Adrenal gland (tissue), 12 donors: ENCODE results near the gene CNGB1. TPM values are rescaled to one million over a fixed set of nuclear protein-coding genes. Genes with fewer than 3 reads are reported as not detected.

Experiments
- DNase-seq, 7 donors: peaks; one replicate each; pipeline ENCODE4 v3.0.0-alpha.2; 2019 to 2020
- H3K27ac ChIP-seq, 5 donors: fragments of 200-600 bp; sonication (generic) in 4 of 5; 1 replicate in 3 of 5; 2 replicates in 2 of 5; pipeline versions ENCODE4 v1.5.1 to v1.8.0; 2016 to 2020; ENCODE audit warnings: mild to moderate bottlenecking in 1 of 5
- H3K27me3 ChIP-seq: fragments of 200-600 bp; 2 replicates; pipeline ENCODE4 v1.8.0; 2021
- H3K36me3 ChIP-seq, 2 donors: fragments of 200-600 bp; replicated peaks in 1 of 2; 1 replicate in 1 of 2; 2 replicates in 1 of 2; pipeline versions ENCODE4 v1.5.1 to v1.8.0; 2018 to 2022
- H3K4me1 ChIP-seq, 2 donors: fragments of 200-600 bp; replicated peaks in 1 of 2; 1 replicate in 1 of 2; 2 replicates in 1 of 2; pipeline versions ENCODE4 v1.5.1 to v1.8.0; 2018 to 2021
- H3K4me3 ChIP-seq, 4 donors: fragments of 200-600 bp; sonication (generic) in 3 of 4; one replicate each; pipeline ENCODE4 v1.5.1; 2016 to 2018
- H3K9me3 ChIP-seq, 3 donors: fragments of 200-600 bp; sonication (generic) in 1 of 3; replicated peaks in 1 of 3; 1 replicate in 2 of 3; 2 replicates in 1 of 3; pipeline versions ENCODE4 v1.5.1 to v1.8.0; 2016 to 2021
- POLR2A ChIP-seq, 2 donors: fragments of 450-650 bp; IDR thresholded peaks; one replicate each; pipeline ENCODE4 v1.6.1; 2017; ENCODE audit warnings: antibody characterized with exemption in 2 of 2, mild to moderate bottlenecking in 2 of 2, moderate library complexity in 1 of 2
- WGBS, 4 donors: extraction: QIAGEN DNeasy Blood & Tissue Kit in 2 of 4; methylation state at CpG; one replicate each; pipeline versions ENCODE4 v1.1.5 to v1.1.7; 2013 to 2017; 5-methylcytosine and 5-hydroxymethylcytosine counted together
- intact Hi-C, 2 donors: fragments of 100-400 bp; cut with DNase I; formaldehyde crosslinking; loops; one replicate each; pipeline versions ENCODE4 v1.14.1 to v1.15.0; 2022 to 2023
- polyA plus RNA-seq, 3 donors: library from polyadenylated mRNA; stranded (reverse); fragments of 200-250 nt in 2 of 3; fragments of 350-450 nt in 1 of 3; fragmentation: Illumina TruSeq in 1 of 3; extraction: RNeasy Lipid Tissue Mini Kit (QIAGEN cat#74804) in 1 of 3; gene quantifications; one replicate each; pipeline ENCODE4 v1.2.3, GENCODE V29; 2013 to 2014
- total RNA-seq, 9 donors: library from RNA; depleted of rRNA in 4 of 9; stranded (reverse); fragments of >200 nt in 4 of 9; fragments of 120-200 nt in 1 of 9; fragmentation: NEBNext Ultra II Directional in 1 of 9; extraction: Animal tissue kit (Norgen Biotek cat#: 25700) in 1 of 9; gene quantifications; one replicate each; pipeline versions ENCODE4 v1.1.0 to v1.2.4, GENCODE V29; 2013 to 2023
- TF ChIP-seq, protein P1 (sequence below), 6 experiments: fragments of 450-650 bp in 4 of 6; fragments of 200-600 bp in 2 of 6; sonication (generic) in 1 of 6; IDR thresholded peaks; 1 replicate in 5 of 6; 2 replicates in 1 of 6; pipeline versions ENCODE4 v1.5.1 to v1.8.0; 2016 to 2021; ENCODE audit warnings: antibody characterized with exemption in 6 of 6, mild to moderate bottlenecking in 2 of 6, moderate library complexity in 1 of 6
- donor health status: healthy with polysubstance abuse.
- donor health status: Bipolar disorder and iron deficiency.
- donor health status: DM: yes; HTN: yes; CAD: no.
- donor health status: DM: no; HTN: no; CAD: no.
- donor health status: DM: no; HTN: no; CAD: no.
- donor health status: DM: yes; HTN: yes; CAD: no.

Gene CNGB1
- total and polyA plus RNA-seq, 12 donors = 0.67 to 2.4 (median 1.5) TPM; not detected in 5

DNA sequence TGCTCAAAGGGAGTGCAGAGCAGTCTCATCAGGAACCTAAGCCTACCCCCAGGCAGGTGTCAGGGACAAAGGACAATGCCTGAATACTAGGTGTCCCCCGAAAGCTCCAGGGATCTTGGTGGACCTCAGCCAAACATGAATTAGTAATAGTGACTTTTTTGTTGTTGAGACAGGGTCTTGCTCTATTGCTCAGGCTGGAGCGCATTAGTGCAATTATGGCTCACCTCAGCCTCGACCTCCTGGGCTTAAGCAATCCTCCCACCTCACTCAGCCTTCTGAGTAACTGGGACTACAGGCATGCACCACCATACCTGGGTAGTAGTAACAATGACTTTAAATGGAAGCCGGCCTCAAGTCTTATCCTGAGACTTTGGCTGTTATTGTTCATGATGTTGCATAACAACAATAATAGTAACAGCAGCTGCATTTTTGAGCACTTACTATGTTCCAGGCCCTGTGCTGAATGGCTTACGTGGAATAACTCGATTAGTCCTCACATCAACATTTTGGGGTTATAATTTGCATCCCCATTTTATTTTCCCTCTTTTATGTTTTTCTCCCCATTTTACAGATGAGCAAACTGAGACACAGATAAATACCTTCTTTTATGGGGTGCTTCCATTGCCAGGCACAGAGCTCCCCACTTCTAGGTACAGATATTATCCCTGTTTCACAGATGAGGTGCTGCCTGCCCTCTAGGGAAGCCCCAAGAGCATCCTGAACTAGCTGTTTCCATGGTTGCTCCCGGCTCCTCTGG is 19.5 kb downstream of the CNGB1 start:
- intact Hi-C loops = no loop called here
- H3K27me3 ChIP-seq = no peaks in the 10 kb centered on the region
- H3K36me3 ChIP-seq = no peaks in the 10 kb centered on the region
- no peaks in the 10 kb centered on the region for H3K4me1 ChIP-seq
- 81 to 84% (median 82%) methylated on average over 4 to 7 of the region's 7 CpGs for WGBS, 4 donors
- H3K4me3 ChIP-seq = no peak overlapping the region
- no peak for TF ChIP-seq POLR2A (IDR thresholded peaks at IDR 0.05)
- TF ChIP-seq, protein P1, sequence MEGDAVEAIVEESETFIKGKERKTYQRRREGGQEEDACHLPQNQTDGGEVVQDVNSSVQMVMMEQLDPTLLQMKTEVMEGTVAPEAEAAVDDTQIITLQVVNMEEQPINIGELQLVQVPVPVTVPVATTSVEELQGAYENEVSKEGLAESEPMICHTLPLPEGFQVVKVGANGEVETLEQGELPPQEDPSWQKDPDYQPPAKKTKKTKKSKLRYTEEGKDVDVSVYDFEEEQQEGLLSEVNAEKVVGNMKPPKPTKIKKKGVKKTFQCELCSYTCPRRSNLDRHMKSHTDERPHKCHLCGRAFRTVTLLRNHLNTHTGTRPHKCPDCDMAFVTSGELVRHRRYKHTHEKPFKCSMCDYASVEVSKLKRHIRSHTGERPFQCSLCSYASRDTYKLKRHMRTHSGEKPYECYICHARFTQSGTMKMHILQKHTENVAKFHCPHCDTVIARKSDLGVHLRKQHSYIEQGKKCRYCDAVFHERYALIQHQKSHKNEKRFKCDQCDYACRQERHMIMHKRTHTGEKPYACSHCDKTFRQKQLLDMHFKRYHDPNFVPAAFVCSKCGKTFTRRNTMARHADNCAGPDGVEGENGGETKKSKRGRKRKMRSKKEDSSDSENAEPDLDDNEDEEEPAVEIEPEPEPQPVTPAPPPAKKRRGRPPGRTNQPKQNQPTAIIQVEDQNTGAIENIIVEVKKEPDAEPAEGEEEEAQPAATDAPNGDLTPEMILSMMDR (IDR thresholded peaks at IDR 0.05) = no peak
- no peak for DNase-seq
- H3K27ac ChIP-seq = no peak overlapping the region
- H3K9me3 ChIP-seq = no peaks in the 10 kb centered on the region

GRCh38 chr16:57950382-57950781 is 20.5 kb downstream of the CNGB1 start:
- H3K36me3 ChIP-seq = no peaks in the 10 kb centered on the region
- no peaks in the 10 kb centered on the region for H3K27me3 ChIP-seq
- TF ChIP-seq POLR2A (IDR thresholded peaks at IDR 0.05) = no peak
- TF ChIP-seq, protein P1 (IDR thresholded peaks at IDR 0.05) = no peak
- DNase-seq = no peak
- H3K4me1 ChIP-seq = no peaks in the 10 kb centered on the region
- H3K27ac ChIP-seq = no peak overlapping the region
- intact Hi-C loops = no loop called here
- no peaks in the 10 kb centered on the region for H3K9me3 ChIP-seq
- 53 to 70% (median 60%) methylated on average over 4 to 6 of the region's 6 CpGs for WGBS, 4 donors
- H3K4me3 ChIP-seq = no peak overlapping the region

DNA sequence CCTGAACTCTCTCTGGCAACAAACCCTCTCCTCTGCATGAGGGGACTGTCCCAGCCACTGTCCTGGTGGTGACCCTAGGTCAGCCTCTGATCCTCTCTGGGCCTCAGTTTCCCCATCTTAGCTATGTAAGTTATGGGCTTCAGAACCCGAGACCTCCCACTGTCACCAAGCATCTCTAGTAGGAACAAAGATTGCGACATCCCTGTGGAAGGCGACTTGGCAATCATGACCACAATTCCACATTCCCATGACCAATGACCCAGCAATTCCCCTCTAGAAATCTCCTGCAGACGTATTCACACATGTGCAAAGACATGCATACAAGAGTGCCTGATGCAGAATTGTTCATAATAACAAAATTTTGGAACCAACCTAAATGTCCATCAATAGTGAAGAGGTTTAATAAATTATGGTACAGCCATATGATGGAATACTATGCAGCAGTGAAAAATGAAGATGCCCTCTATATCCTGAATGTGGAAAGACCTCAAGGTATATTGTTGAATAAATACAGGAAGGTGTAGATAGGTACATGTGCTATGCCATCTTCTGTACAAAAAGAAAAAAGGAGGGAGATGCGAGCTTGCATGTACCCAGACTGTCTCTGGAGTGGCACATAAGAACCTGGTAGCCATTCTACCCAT is 21.2 kb downstream of the CNGB1 start:
- H3K27me3 ChIP-seq = no peaks in the 10 kb centered on the region
- no peak for TF ChIP-seq POLR2A (IDR thresholded peaks at IDR 0.05)
- H3K4me3 ChIP-seq = no peak overlapping the region
- no peaks in the 10 kb centered on the region for H3K4me1 ChIP-seq
- no peak overlapping the region for H3K27ac ChIP-seq
- H3K9me3 ChIP-seq = no peaks in the 10 kb centered on the region
- H3K36me3 ChIP-seq = no peaks in the 10 kb centered on the region
- intact Hi-C loops = no loop called here
- 71 to 91% (median 77%) methylated on average over 3 to 5 of the region's 5 CpGs for WGBS, 4 donors
- no peak for DNase-seq

- WGBS, 4 donors = 11 to 28% (median 16%) methylated on average over 2 of the region's 2 CpGs
- Histone ChIP-seq H3K27ac (no peak overlapping the region), H3K36me3 (no peaks in the 10 kb centered on the region), H3K4me1 (no peaks in the 10 kb centered on the region), H3K9me3 (no peaks in the 10 kb centered on the region), H3K4me3 (no peak overlapping the region), H3K27me3 (no peaks in the 10 kb centered on the region)
- intact Hi-C loops = no loop called here
- no peak for DNase-seq
- TF ChIP-seq POLR2A (IDR thresholded peaks at IDR 0.05) = no peak
- TF ChIP-seq, protein P1 (IDR thresholded peaks at IDR 0.05) = no peak
These were observed 21.9 kb downstream of the CNGB1 start for GRCh38 chr16:57949013-57949412.
